T-helper 2 cell treated with Interferon-gamma antibody and Interleukin-4, amounts not matched to agents 5 μg/mL and 100 μg/mL, for 36 hours (primary cell): Measurements from ENCODE around the gene SNAPC4.

Source experiments
- DNase-seq: peaks from one replicate; pipeline ENCODE4 v3.0.0; 2021; ENCODE audit warnings: low spot score
- H3K27ac Mint-ChIP-seq: one replicate; pipeline ENCODE4 v1.8.0; 2021; ENCODE audit warnings: mild to moderate bottlenecking, mixed read lengths
- H3K27me3 Mint-ChIP-seq: one replicate; pipeline ENCODE4 v1.8.0; 2021; ENCODE audit warnings: low read depth, mixed read lengths
- H3K36me3 Mint-ChIP-seq: one replicate; pipeline ENCODE4 v1.8.0; 2021; ENCODE audit warnings: low read depth, mixed read lengths
- H3K4me1 Mint-ChIP-seq: one replicate; pipeline ENCODE4 v1.8.0; 2021; ENCODE audit warnings: low read depth, mixed read lengths
- H3K4me3 Mint-ChIP-seq: one replicate; pipeline ENCODE4 v1.8.0; 2022; ENCODE audit warnings: mild to moderate bottlenecking, moderate library complexity, mixed read lengths
- H3K9me3 Mint-ChIP-seq: one replicate; pipeline ENCODE4 v1.8.0; 2021; ENCODE audit warnings: mixed read lengths

Gene SNAPC4

DNA sequence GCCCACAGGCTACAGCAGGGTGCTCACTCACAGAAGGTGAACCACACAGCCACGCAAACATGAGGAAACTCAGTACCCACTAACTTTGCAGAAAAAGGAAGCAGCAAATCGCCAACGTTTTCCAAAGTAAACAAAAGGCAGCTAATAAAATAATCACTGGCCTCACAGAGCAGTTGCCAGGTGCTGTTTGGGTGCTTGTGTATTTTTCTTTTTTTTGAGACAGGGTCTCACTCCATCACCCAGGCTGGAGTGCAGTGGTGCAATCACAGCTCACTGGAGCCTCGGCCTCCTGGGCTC, 3.8 kb downstream of the SNAPC4 start:
- H3K4me1 Mint-ChIP-seq, result peaks cover 15% of the 10 kb centered on the region
- H3K27ac Mint-ChIP-seq, result no peak overlapping the region
- H3K27me3 Mint-ChIP-seq, result no peaks in the 10 kb centered on the region
- no peak for DNase-seq
- H3K9me3 Mint-ChIP-seq, result no peaks in the 10 kb centered on the region
- H3K4me3 Mint-ChIP-seq, result no peak overlapping the region
- peaks cover 33% of the 10 kb centered on the region for H3K36me3 Mint-ChIP-seq

DNA sequence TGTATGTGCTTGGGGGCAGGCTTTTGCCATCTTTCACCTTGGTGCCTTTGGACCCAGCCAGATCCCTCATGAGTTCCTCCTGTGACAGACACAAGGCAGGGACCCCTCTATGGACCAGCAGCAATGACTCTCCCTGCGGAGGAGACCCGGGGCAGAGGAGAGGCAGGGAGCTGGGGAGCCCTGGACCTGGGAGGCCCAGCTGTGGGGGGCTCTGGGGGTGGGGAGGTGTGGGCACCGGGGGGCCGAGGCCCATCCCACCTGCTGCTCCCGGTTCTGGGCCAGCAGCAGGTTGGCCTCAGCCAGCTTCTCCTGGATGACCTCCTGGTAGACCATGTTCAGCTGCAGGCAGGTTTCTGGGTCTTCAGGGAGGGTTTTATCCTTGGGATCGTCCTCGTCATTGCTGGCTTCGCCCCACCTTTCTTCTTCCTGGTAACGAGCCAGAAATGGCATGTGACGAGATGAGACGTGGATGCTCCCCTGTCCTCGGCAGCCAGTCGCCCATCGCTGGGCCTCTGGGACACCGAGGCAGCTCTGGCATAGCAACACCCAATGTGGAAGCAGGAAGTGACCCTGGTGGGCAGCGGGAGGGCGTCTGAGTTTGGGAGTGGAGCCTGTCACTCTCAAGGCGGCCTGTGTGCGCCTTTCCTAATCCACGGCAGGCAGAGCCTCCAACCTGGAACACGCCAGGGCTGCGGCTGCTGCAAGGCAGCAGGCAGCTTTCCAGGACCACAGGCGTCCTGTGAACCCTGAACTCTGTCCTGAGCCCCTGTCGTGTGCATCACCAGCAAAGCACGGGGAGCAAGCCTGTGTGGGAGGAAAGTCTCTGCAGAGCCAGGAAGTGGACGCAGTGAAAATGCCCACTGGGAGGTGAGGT, 4.4 kb downstream of the SNAPC4 start:
- no peaks in the 10 kb centered on the region for H3K27me3 Mint-ChIP-seq
- H3K36me3 Mint-ChIP-seq, result peaks cover 31% of the 10 kb centered on the region
- peaks cover 14% of the 10 kb centered on the region for H3K4me1 Mint-ChIP-seq
- no peak overlapping the region for H3K4me3 Mint-ChIP-seq
- no peak for DNase-seq
- no peak overlapping the region for H3K27ac Mint-ChIP-seq
- H3K9me3 Mint-ChIP-seq, result no peaks in the 10 kb centered on the region

GRCh38 chr9:136395020-136395340, 5.0 kb downstream of the SNAPC4 start:
- Mint-ChIP-seq H3K27ac (no peak overlapping the region), H3K4me3 (no peak overlapping the region), H3K27me3 (no peaks in the 10 kb centered on the region), H3K9me3 (no peaks in the 10 kb centered on the region), H3K4me1 (peaks cover 11% of the 10 kb centered on the region), H3K36me3 (peaks cover 32% of the 10 kb centered on the region)
- DNase-seq, result no peak

GRCh38 chr9:136394312-136395019, 5.5 kb downstream of the SNAPC4 start:
- Mint-ChIP-seq H3K4me1 (peaks cover 11% of the 10 kb centered on the region), H3K9me3 (no peaks in the 10 kb centered on the region), H3K27ac (no peak overlapping the region), H3K36me3 (peaks cover 37% of the 10 kb centered on the region), H3K27me3 (no peaks in the 10 kb centered on the region), H3K4me3 (no peak overlapping the region)
- DNase-seq, result no peak

DNA sequence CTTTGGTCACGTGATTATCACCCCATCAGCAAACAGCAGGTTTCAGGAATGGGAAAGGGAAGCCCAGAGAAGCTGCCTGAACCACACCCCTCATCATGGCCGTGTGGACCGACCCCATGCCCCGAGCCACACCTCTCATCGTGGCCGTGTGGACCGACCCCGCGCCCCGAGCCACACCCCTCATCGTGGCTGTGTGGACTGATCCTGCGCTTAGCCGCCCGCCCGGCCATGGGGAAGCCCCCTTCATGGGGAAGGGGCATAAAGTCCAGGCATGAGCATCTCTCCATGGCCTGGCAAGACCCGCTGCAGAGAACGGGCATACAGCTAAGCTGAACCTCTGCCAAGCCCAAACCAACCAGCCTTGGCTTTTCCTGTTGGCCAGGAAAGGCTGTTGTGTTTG, 6.4 kb downstream of the SNAPC4 start:
- Mint-ChIP-seq H3K4me1 (peaks cover 3% of the 10 kb centered on the region), H3K27me3 (no peaks in the 10 kb centered on the region), H3K9me3 (no peaks in the 10 kb centered on the region), H3K36me3 (peaks cover 34% of the 10 kb centered on the region), H3K4me3 (no peak overlapping the region), H3K27ac (no peak overlapping the region)
- no peak for DNase-seq

GRCh38 chr9:136392538-136393449, 7.2 kb downstream of the SNAPC4 start:
- peaks cover 33% of the 10 kb centered on the region for H3K36me3 Mint-ChIP-seq
- no peak overlapping the region for H3K27ac Mint-ChIP-seq
- H3K4me1 Mint-ChIP-seq, result no peaks in the 10 kb centered on the region
- DNase-seq, result no peak
- H3K4me3 Mint-ChIP-seq, result no peak overlapping the region
- no peaks in the 10 kb centered on the region for H3K27me3 Mint-ChIP-seq
- no peaks in the 10 kb centered on the region for H3K9me3 Mint-ChIP-seq

DNA sequence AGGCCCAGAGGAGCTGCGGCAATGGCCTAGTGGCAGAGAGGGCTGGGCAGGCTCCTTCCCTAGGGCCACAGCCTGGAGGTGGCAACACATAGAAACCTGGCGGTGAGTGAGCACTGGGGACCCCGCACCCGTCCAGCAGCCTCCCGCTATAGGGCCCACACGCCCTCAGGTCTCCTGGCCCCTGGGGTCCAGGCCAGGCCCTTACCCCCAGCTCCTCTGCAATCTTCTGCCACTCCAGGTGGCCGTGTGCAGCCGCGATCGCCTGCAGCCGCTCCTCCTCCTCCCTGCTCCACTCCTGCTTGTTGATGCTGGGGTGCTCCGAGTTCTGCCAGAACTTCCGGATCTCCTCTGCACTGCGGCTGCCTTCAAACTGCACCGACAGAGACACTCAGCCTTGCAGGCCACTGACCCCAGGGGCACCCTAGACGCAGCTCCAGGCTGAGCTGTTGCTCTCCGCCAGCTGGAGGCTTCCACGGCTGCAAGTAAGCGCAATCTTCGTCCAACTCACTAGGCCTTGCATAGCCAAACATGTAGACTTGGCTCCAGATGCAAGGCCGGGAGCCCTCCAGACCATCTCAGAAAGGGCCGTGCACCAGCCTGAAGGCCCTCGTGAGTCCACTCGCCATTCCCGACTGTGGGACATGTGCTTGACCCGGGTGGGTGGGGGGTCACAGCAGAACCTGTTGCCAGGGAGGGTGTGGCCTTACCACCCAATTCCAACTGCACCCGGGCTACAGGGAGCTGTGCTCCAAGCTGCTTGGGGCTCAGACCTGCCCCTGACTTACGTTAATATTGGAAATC, 8.0 kb downstream of the SNAPC4 start:
- H3K4me3 Mint-ChIP-seq, result no peak overlapping the region
- H3K27ac Mint-ChIP-seq, result no peak overlapping the region
- no peaks in the 10 kb centered on the region for H3K4me1 Mint-ChIP-seq
- no peak for DNase-seq
- H3K9me3 Mint-ChIP-seq, result no peaks in the 10 kb centered on the region
- H3K36me3 Mint-ChIP-seq, result peaks cover 38% of the 10 kb centered on the region
- no peaks in the 10 kb centered on the region for H3K27me3 Mint-ChIP-seq

DNA sequence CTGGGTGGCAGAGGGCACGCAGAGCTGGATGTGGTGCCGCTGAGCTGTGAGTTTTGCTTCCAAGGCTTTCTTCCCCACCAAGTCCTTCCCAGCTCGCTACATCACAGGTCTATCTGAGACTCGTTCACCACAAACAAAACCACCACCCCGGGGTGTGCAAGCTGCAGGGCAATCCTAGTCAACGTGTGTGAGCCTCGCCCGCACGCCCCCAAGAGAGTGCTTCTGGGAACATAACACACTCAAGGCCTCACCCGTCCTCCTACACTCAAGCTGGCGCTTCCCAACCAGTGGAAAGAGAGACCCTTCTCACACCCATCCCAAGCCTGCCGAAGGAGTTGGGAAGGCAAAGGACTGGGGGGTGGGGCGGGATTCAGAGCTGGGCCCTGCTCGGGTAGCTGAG, 10.6 kb downstream of the SNAPC4 start:
- peaks cover 59% of the 10 kb centered on the region for H3K36me3 Mint-ChIP-seq
- DNase-seq, result no peak
- no peaks in the 10 kb centered on the region for H3K27me3 Mint-ChIP-seq
- H3K27ac Mint-ChIP-seq, result no peak overlapping the region
- no peaks in the 10 kb centered on the region for H3K9me3 Mint-ChIP-seq
- H3K4me3 Mint-ChIP-seq, result no peak overlapping the region
- H3K4me1 Mint-ChIP-seq, result peaks cover 16% of the 10 kb centered on the region

GRCh38 chr9:136387217-136387616, 12.8 kb downstream of the SNAPC4 start:
- H3K4me1 Mint-ChIP-seq, result peaks cover 16% of the 10 kb centered on the region
- no peak for DNase-seq
- no peak overlapping the region for H3K27ac Mint-ChIP-seq
- peaks cover 60% of the 10 kb centered on the region for H3K36me3 Mint-ChIP-seq
- H3K9me3 Mint-ChIP-seq, result no peaks in the 10 kb centered on the region
- no peak overlapping the region for H3K4me3 Mint-ChIP-seq
- H3K27me3 Mint-ChIP-seq, result no peaks in the 10 kb centered on the region

GRCh38 chr9:136386018-136386417, 14.0 kb downstream of the SNAPC4 start:
- no peak overlapping the region for H3K4me3 Mint-ChIP-seq

DNA sequence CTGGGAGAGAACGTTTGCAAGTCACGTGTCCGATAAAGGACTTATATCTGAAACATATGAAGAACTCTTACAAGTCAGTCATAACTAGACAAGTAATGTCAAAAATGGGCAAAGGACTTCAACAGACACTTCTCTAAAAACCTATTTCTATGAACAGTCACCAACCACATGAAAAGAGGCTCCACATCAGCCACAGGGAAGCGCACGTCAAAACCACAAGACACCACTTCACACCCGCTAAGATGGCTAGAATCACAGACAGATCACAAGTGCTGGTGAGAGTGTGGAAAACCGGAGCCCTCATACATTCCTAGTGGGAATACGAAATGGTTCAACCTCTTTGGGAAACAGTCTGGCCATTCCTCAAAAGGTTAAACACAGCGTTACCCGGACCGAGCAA, 15.0 kb downstream of the SNAPC4 start:
- Mint-ChIP-seq H3K36me3 (peaks cover 53% of the 10 kb centered on the region), H3K4me1 (peaks cover 16% of the 10 kb centered on the region), H3K4me3 (peak overlapping the region; percentile 68), H3K27ac (peak overlapping the region; percentile 69), H3K9me3 (no peaks in the 10 kb centered on the region), H3K27me3 (no peaks in the 10 kb centered on the region)
- peak; percentile 54 for DNase-seq

More at GRCh38 chr9:136386018-136386417, 14.0 kb downstream of the SNAPC4 start:
- Mint-ChIP-seq H3K9me3 (no peaks in the 10 kb centered on the region), H3K27ac (peak overlapping the region; percentile 2), H3K4me1 (peaks cover 16% of the 10 kb centered on the region), H3K36me3 (peaks cover 52% of the 10 kb centered on the region), H3K27me3 (no peaks in the 10 kb centered on the region)
- DNase-seq, result no peak

GRCh38 chr9:136383436-136383835, 16.5 kb downstream of the SNAPC4 start:
- H3K9me3 Mint-ChIP-seq, result no peaks in the 10 kb centered on the region
- H3K27me3 Mint-ChIP-seq, result no peaks in the 10 kb centered on the region
- H3K4me3 Mint-ChIP-seq, result no peak overlapping the region
- peaks cover 16% of the 10 kb centered on the region for H3K4me1 Mint-ChIP-seq
- no peak overlapping the region for H3K27ac Mint-ChIP-seq
- no peak for DNase-seq
- H3K36me3 Mint-ChIP-seq, result peaks cover 42% of the 10 kb centered on the region

GRCh38 chr9:136381966-136382513, 17.9 kb downstream of the SNAPC4 start:
- H3K4me1 Mint-ChIP-seq, result peaks cover 16% of the 10 kb centered on the region
- peaks cover 33% of the 10 kb centered on the region for H3K36me3 Mint-ChIP-seq
- no peak for DNase-seq
- H3K27me3 Mint-ChIP-seq, result no peaks in the 10 kb centered on the region
- H3K4me3 Mint-ChIP-seq, result no peak overlapping the region
- no peak overlapping the region for H3K27ac Mint-ChIP-seq
- H3K9me3 Mint-ChIP-seq, result no peaks in the 10 kb centered on the region
